ENCODE measurements around the gene PCDHGB2. TPM values are rescaled to one million over a fixed set of nuclear protein-coding genes. Genes with fewer than 3 reads are reported as not detected.
A peak's percentile ranks its signal among the peaks of the same experiment; 100 is the strongest.
"Not testable (repeated sequence)": the region's sequence is repeated elsewhere in the genome, so short reads cannot be mapped to it uniquely, and the experiment has no call there.

PCDHGB2 gene
- total and polyA plus RNA-seq, 5 experiments from 2014 or later: 0.06 to 0.81 (median 0.47) TPM; not detected in 2

- Mint-ChIP-seq H3K4me1 (peaks cover 0 to 2% (median 0%) of the 10 kb centered on the region in 4 donors), H3K36me3 (peaks cover 20 to 50% (median 35%) of the 10 kb centered on the region in 3 donors), H3K27ac (no peak overlapping the region), H3K4me3 (no peak overlapping the region), H3K27me3 (peaks cover 39 to 84% (median 66%) of the 10 kb centered on the region in 5 donors), H3K9me3 (peaks cover 0 to 80% (median 38%) of the 10 kb centered on the region in 9 donors)
- DNase-seq (no peak), ATAC-seq (no peak)
- POLR2A ChIA-PET: interaction anchor here (0.6 kb wide), 1 partner anchor 496 kb away, joined by 5 read pairs; no protein-coding TSS in a partner anchor
Observed at GRCh38 chr5:141393267-141393666, 33.5 kb downstream of the PCDHGB2 start.

GRCh38 chr5:141394401-141395187, 34.8 kb downstream of the PCDHGB2 start:
- H3K4me1 Mint-ChIP-seq, ATAC-seq, H3K4me3 Mint-ChIP-seq, DNase-seq, POLR2A ChIA-PET: not testable (repeated sequence)
- H3K27me3 Mint-ChIP-seq: peaks cover 40 to 83% (median 67%) of the 10 kb centered on the region in 5 donors
- peaks cover 19 to 49% (median 37%) of the 10 kb centered on the region in 3 donors for H3K36me3 Mint-ChIP-seq
- H3K27ac Mint-ChIP-seq: peak overlapping the region in 1 of 10 donors; percentile 24
- peaks cover 0 to 77% (median 37%) of the 10 kb centered on the region in 9 donors for H3K9me3 Mint-ChIP-seq

- peak in 4 of 10 donors; percentile 18 to 50 (median 34) for DNase-seq
- ATAC-seq: peak; percentile 84 to 85
- peak within 1 kb of the TSS; percentile 38 to 67 (median 57) for H3K4me3 Mint-ChIP-seq
- POLR2A ChIA-PET, H3K4me1 Mint-ChIP-seq: not testable (repeated sequence)
- peaks cover 19 to 49% (median 29%) of the 10 kb centered on the region in 3 donors for H3K36me3 Mint-ChIP-seq
- H3K27me3 Mint-ChIP-seq: peaks cover 38 to 80% (median 58%) of the 10 kb centered on the region in 5 donors
- H3K9me3 Mint-ChIP-seq: peaks cover 0 to 71% (median 31%) of the 10 kb centered on the region in 9 donors
- peak within 1 kb of the TSS in 1 of 10 donors; percentile 79 for H3K27ac Mint-ChIP-seq
Observed at GRCh38 chr5:141397756-141398551, 38.2 kb downstream of the PCDHGB2 start, which contains the start of gene PCDHGB5. PCDHGB5 (plus strand) TSS chr5:141397947; CDS start chr5:141398128, 181 bp downstream.

GRCh38 chr5:141398608-141399007, 38.8 kb downstream of the PCDHGB2 start:
- POLR2A ChIA-PET: no interaction called here
- H3K27ac Mint-ChIP-seq: peak overlapping the region in 1 of 10 donors; percentile 79
- H3K4me3 Mint-ChIP-seq: no peak overlapping the region
- DNase-seq (no peak), ATAC-seq (no peak)
- H3K9me3 Mint-ChIP-seq: peaks cover 0 to 71% (median 29%) of the 10 kb centered on the region in 9 donors
- H3K27me3 Mint-ChIP-seq: peaks cover 40 to 80% (median 61%) of the 10 kb centered on the region in 5 donors
- no peaks in the 10 kb centered on the region for H3K4me1 Mint-ChIP-seq
- peaks cover 18 to 48% (median 26%) of the 10 kb centered on the region in 3 donors for H3K36me3 Mint-ChIP-seq

- peaks cover 14 to 50% (median 29%) of the 10 kb centered on the region in 3 donors for H3K36me3 Mint-ChIP-seq
- peaks cover 42 to 80% (median 63%) of the 10 kb centered on the region in 5 donors for H3K27me3 Mint-ChIP-seq
- peaks cover 0 to 72% (median 26%) of the 10 kb centered on the region in 9 donors for H3K9me3 Mint-ChIP-seq
- H3K4me3 Mint-ChIP-seq: peak overlapping the region in 3 of 10 donors; percentile 7 to 36 (median 17)
- H3K4me1 Mint-ChIP-seq: no peaks in the 10 kb centered on the region
- peak overlapping the region in 2 of 10 donors; percentile 21 to 33 for H3K27ac Mint-ChIP-seq
- no peak for DNase-seq
- POLR2A ChIA-PET: no interaction called here
- ATAC-seq: no peak
Observed at GRCh38 chr5:141399555-141400258, 39.9 kb downstream of the PCDHGB2 start.

GRCh38 chr5:141402553-141403243, 42.9 kb downstream of the PCDHGB2 start, which contains the start of gene PCDHGA9:
PCDHGA9 (plus strand) TSS chr5:141402778; CDS start chr5:141402953, 175 bp downstream.
- peaks cover 7 to 45% (median 24%) of the 10 kb centered on the region in 3 donors for H3K36me3 Mint-ChIP-seq
- POLR2A ChIA-PET: no interaction called here
- peaks cover 0 to 73% (median 30%) of the 10 kb centered on the region in 9 donors for H3K9me3 Mint-ChIP-seq
- H3K4me1 Mint-ChIP-seq: no peaks in the 10 kb centered on the region
- H3K27me3 Mint-ChIP-seq: peaks cover 45 to 84% (median 63%) of the 10 kb centered on the region in 5 donors
- DNase-seq: no peak
- ATAC-seq: no peak
- H3K4me3 Mint-ChIP-seq: peak within 1 kb of the TSS; percentile 43 to 77 (median 60)
- no peak within 1 kb of the TSS for H3K27ac Mint-ChIP-seq

GRCh38 chr5:141403387-141403786, 43.6 kb downstream of the PCDHGB2 start:
- no peak overlapping the region for H3K27ac Mint-ChIP-seq
- H3K4me1 Mint-ChIP-seq: peaks cover 0 to 2% (median 2%) of the 10 kb centered on the region in 4 donors
- peaks cover 0 to 80% (median 34%) of the 10 kb centered on the region in 9 donors for H3K9me3 Mint-ChIP-seq
- DNase-seq: no peak
- peak overlapping the region in 1 of 10 donors; percentile 7 for H3K4me3 Mint-ChIP-seq
- ATAC-seq: no peak
- H3K36me3 Mint-ChIP-seq: peaks cover 7 to 50% (median 25%) of the 10 kb centered on the region in 3 donors
- POLR2A ChIA-PET: no interaction called here
- H3K27me3 Mint-ChIP-seq: peaks cover 50 to 91% (median 67%) of the 10 kb centered on the region in 5 donors

- peak within 1 kb of the TSS in 2 of 10 donors; percentile 9 to 34 for H3K27ac Mint-ChIP-seq
- ATAC-seq (peak; percentile 67 to 71), DNase-seq (peak in 4 of 10 donors; percentile 28 to 38 (median 33))
Observed at GRCh38 chr5:141407790-141408505, 48.2 kb downstream of the PCDHGB2 start, which contains the start of gene PCDHGB6. PCDHGB6 (plus strand) TSS chr5:141408021; CDS start chr5:141408203, 182 bp downstream.

GRCh38 chr5:141409598-141410306, 50.0 kb downstream of the PCDHGB2 start:
- ATAC-seq: no peak
- peaks cover 0 to 68% (median 44%) of the 10 kb centered on the region in 9 donors for H3K9me3 Mint-ChIP-seq
- no peak overlapping the region for H3K27ac Mint-ChIP-seq

More at GRCh38 chr5:141407790-141408505, 48.2 kb downstream of the PCDHGB2 start, which contains the start of gene PCDHGB6:
- Mint-ChIP-seq H3K9me3 (peaks cover 0 to 67% (median 41%) of the 10 kb centered on the region in 9 donors), H3K27me3 (peaks cover 46 to 78% (median 67%) of the 10 kb centered on the region in 5 donors), H3K4me3 (peak within 1 kb of the TSS; percentile 43 to 78 (median 61)), H3K36me3 (peaks cover 6 to 49% (median 27%) of the 10 kb centered on the region in 3 donors)
- H3K4me1 Mint-ChIP-seq, POLR2A ChIA-PET: not testable (repeated sequence)

GRCh38 chr5:141411575-141411974, 51.8 kb downstream of the PCDHGB2 start:
- H3K4me3 Mint-ChIP-seq: no peak overlapping the region
- POLR2A ChIA-PET: no interaction called here
- H3K27me3 Mint-ChIP-seq: peaks cover 45 to 77% (median 64%) of the 10 kb centered on the region in 5 donors
- peaks cover 9 to 21% (median 13%) of the 10 kb centered on the region in 4 donors for H3K4me1 Mint-ChIP-seq
- H3K27ac Mint-ChIP-seq: peak overlapping the region in 1 of 10 donors; percentile 50
- ATAC-seq: no peak
- H3K9me3 Mint-ChIP-seq: peaks cover 0 to 65% (median 40%) of the 10 kb centered on the region in 9 donors
- DNase-seq: no peak
- H3K36me3 Mint-ChIP-seq: peaks cover 14 to 46% (median 23%) of the 10 kb centered on the region in 3 donors

More at GRCh38 chr5:141409598-141410306, 50.0 kb downstream of the PCDHGB2 start:
- peaks cover 9 to 21% (median 13%) of the 10 kb centered on the region in 4 donors for H3K4me1 Mint-ChIP-seq
- H3K36me3 Mint-ChIP-seq: peaks cover 10 to 48% (median 24%) of the 10 kb centered on the region in 3 donors
- no peak for DNase-seq
- POLR2A ChIA-PET: no interaction called here
- peaks cover 49 to 78% (median 67%) of the 10 kb centered on the region in 5 donors for H3K27me3 Mint-ChIP-seq
- H3K4me3 Mint-ChIP-seq: peak overlapping the region in 1 of 10 donors; percentile 63

All from naive thymus-derived CD8-positive, alpha-beta T cell (primary cell).